HL-60/S4 treated with phorbol 12-myristate 13-acetate at 8.2 ng/mL for 4 days and 3 days (cell line): ENCODE measurements around the gene ASIC4.

Source experiments
- in situ Hi-C: fragments of 300-500 bp; cut with MboI; formaldehyde crosslinking; loops from 2 replicates; pipeline ENCODE4 v1.15.0; 2022; ENCODE audit warnings: low sequenced_read_pairs

Gene ASIC4

DNA sequence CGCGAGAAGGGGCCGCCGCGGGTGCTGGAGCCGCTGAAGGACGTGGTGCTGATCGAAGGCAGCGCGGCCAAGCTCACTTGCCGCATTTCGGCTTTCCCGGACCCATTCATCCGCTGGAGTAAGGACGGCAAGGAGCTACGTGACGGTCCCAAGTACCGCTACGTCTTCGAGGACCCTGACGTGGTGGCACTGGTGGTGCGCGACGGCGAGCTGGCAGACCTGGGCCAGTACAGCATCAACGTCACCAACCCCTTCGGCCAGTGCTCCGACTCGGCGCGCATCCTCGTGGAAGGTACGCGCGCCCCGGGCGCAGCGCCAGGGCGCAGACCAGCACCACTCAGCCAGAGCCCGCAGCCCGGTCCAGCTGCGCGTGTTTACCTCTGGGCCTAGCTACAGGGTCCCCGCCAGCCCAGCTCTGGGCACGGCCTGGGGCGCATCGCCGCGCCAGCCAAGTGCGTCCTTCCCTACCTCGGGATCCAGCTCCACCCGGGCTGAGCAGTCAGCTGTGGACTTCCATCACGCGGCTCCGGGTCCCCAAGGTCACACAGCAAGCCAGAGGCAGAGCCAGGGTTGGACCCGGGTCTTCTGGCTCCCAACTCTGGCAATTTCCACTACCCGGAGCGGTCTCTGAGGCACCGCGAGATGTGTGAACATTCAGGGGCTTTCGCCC is 17.3 kb upstream of the ASIC4 start:
- in situ Hi-C loops: no loop called here

DNA sequence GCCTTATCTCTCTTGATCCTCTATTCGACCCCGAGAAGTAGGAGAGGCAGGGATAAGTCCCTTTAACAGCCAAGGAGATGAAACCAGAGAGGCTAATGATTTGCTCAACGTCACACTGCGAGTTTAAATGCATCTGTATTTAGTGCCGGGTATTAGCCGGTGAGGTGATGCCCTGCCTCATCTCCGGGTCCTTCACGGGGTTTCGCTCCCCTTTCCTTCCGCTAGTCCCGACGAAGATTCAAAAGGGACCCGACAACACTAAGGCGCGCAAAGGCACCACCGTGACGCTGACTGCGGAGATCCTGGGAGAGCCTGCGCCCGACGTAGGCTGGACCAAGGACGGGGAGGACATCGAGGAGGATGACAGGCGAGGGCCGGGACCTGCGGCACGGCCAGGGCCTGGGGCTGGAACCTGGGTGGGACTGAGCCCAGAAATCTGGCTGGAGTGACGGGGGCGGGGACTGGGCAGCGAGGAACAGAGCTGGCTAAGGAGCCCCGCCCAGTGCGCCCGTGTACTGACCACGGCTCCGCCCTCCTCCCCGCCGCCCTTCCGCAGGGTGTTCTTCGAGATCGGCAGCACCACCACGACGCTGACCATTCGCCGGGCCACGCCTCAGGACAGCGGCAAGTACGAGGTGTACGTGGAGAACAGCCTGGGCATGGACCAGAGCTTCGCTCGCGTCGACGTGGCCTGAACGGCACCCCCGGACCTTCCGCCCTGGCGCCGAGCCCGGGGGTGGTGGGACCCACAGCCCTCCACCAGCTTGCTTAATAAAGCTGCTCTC is 16.6 kb upstream of the ASIC4 start:
- in situ Hi-C loops: no loop called here

DNA sequence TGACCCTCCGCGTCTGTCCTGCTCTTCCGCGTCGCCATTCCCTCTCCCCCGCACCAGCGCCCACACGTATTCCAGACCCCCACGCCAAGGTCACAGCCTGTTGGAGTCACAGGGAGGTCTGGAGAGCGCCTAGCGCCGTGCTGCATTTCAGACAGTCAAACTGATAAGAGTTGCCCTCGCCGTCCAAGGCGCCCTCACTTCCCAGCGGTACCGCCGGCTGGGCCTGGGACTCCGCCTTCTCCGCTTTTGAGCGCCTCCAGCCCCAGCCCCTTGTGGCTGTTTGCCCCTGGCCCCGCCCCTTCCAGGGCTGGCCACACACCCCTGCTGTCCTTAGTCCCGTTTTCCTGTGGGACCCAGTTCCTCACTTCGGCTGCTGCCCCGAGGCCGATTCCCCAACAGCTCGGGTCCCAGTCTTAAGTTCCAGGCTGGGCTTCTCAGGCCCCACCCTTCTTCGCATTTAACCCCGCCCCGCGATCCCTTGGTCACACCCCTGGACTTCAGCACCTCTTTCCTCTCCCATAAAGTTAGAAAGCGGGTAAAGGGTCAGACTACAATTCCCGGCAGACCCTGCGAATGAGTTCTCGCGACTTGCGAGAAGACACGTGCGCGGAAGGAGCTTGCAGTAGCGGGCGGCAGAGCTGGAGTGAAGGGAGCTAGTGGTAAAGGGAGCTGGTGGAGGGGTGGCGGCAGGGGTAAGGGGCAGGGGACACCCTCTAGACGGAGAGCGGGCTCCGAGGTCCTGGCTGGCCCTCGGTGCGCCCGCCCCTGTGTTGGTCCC is 15.8 kb upstream of the ASIC4 start, which contains the start of gene GMPPA:
Gene GMPPA (plus strand): TSS at position 612 of the 778 bp plus-strand sequence. CDS start 1,085 bp downstream, outside the sequence.
- in situ Hi-C loops: no loop called here

DNA sequence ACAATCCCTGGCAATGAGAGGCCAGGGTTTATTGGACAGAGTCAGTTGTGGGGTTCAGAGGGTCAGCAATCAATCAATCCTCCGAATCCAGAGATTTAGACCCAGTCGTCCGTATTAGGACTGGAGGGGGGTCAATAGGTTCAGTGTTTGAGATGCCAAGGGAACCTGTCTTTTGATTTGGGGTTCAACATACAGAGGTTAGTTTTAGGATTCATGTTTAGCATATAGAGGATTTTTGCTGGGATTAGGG is 15.3 kb upstream of the ASIC4 start:
- in situ Hi-C loops: no loop called here

DNA sequence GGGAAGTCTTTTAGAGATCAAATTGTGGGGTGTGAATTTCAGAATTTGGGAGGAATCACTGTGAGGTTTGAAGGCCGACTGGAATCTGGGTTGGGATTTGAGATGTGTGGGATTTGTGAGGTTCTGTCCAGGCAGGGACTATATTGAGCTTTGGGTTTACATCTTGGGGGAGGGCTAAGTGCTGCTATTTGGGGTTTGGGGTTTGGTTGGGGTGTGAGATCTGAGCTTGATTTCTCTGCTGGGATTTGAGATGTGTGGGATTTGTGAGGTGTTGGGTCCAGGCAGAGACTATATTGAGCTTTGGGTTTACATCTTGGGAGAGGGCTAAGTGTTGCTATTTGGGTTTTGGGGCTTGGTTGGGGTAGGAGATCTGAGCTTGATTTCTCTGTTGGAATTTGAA is 14.7 kb upstream of the ASIC4 start:
- in situ Hi-C loops: no loop called here

DNA sequence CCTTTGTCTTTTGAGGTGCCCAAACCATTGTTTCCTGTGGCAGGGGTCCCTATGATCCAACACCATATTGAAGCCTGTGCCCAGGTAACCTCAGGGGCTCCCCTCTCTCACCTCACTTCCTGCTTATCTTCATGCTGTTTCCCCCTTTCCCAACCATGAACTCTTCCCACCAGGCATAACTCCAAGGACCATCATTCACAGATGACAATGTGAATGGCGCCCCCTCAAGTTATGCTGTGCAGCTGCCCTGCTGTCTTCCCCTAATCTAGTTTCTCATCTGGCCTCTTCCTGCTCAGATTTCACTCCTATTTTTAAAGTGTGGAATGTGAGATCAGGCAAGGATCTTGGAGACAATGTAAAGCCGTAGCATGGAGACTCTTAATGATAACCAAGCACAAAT is 14.1 kb upstream of the ASIC4 start:
- in situ Hi-C loops: no loop called here

DNA sequence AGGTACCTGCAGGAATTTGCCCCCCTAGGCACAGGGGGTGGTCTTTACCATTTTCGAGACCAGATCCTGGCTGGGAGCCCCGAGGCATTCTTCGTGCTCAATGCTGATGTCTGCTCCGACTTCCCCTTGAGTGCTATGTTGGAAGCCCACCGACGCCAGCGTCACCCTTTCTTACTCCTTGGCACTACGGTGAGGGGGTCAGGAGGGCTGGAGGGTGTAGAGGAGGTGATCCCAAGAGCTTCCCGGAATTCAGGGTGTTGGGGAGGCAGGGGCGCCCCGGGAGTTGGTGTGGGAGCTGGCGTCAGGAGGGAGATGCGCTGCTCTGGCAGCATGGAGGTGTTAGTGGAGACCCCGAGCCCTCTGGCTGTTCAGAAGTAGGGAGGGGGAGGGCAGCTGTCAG is 12.4 kb upstream of the ASIC4 start:
- in situ Hi-C loops: no loop called here

DNA sequence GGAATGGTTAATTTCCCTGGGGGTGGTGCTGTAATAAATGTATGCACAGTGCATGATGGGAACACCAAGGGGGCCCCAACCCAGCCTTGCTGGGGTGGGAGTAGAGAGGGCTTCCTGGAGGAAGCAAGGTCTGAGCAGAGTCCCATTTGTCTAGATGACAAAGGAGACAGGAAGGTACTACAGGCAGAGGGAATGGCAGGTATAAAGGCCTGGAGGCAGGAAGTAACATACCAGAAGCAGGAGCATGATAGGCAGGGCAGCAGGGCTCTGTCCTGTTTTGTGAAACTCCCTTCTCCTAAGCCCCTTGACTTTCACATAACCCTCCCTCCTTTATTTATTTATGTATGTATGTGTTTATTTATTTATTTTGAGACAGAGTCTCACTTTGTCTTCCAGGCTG is 11.7 kb upstream of the ASIC4 start:
- in situ Hi-C loops: no loop called here

DNA sequence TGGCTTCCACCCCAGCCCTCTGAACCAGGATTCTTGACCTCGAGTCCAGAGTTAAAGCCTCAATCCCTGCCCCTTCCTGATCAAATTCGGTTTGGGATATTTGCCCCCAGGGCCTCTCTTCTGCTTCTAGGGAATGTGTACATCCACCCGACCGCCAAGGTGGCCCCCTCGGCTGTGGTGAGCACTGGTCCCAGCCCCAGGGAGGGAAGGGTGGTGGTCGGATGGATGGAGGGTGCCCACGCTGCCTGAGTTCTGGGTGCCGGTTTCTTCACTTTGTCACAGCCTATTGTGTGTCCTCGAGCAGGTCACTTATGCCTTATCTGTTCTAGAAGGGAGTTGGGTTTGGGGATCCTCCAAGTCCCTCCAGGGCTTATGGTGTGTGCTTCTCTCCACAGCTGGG is 8.7 kb upstream of the ASIC4 start:
- in situ Hi-C loops: no loop called here

DNA sequence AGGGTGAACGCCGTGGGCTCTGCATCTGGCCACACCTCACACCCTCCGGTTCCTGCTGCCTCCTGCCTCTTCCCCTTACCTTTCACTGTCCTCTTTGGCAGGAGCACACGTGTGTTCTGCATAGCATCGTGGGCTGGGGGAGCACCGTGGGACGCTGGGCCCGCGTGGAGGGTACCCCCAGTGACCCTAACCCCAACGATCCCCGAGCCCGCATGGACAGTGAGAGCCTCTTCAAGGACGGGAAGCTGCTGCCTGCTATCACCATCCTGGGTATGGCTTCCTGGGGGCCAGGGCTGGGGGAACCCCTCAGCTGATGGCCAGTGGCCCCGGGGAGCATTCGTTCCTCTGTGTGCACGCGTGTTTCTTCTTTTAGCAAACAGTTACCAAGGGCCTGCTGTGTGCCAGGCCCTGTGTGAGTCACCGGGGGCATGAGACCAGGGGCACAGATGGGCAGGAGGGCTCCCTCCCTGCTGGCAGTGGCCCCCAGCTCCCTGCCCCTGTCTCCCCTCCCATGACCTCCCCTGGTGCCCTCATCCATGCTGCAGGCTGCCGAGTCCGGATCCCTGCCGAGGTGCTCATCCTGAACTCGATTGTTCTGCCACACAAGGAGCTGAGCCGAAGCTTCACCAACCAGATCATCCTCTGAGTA is 8.0 kb upstream of the ASIC4 start:
- in situ Hi-C loops: no loop called here

DNA sequence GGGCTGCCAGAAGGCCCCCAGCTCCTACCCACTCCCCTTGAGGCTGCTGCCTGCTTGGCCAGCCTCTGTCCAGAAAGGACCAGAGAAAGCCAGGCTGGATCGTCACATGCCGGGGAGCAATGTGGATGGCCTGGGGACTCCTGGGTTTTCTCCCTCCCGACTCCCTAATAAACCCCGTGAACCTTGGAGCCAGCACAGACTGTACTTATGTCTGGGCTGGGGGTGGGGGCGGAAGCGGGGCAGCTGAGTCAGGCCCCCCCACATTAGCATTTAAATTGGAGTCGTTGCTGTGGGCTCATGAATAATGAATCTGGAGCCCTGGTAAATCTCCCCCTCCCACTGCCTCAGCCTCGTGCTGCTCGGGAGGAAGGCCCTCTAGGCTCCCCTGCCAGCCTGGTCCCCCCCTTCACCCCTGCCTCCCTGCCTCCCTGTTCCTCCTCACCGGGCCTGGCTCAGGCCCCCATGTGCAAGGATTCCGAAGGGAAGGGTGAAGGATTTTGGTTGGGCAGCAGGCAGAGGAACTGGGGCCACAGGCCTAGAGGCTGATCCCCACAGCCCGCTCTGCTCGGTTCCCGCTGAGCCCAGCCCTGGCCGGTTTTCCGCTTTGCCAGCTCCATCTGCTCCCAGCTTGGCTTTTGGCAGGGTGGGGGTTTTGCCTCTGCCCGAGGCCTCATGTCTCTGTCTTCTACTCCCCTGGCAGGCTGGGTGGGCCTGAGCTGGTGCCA is 7.3 kb upstream of the ASIC4 start:
- in situ Hi-C loops: no loop called here

DNA sequence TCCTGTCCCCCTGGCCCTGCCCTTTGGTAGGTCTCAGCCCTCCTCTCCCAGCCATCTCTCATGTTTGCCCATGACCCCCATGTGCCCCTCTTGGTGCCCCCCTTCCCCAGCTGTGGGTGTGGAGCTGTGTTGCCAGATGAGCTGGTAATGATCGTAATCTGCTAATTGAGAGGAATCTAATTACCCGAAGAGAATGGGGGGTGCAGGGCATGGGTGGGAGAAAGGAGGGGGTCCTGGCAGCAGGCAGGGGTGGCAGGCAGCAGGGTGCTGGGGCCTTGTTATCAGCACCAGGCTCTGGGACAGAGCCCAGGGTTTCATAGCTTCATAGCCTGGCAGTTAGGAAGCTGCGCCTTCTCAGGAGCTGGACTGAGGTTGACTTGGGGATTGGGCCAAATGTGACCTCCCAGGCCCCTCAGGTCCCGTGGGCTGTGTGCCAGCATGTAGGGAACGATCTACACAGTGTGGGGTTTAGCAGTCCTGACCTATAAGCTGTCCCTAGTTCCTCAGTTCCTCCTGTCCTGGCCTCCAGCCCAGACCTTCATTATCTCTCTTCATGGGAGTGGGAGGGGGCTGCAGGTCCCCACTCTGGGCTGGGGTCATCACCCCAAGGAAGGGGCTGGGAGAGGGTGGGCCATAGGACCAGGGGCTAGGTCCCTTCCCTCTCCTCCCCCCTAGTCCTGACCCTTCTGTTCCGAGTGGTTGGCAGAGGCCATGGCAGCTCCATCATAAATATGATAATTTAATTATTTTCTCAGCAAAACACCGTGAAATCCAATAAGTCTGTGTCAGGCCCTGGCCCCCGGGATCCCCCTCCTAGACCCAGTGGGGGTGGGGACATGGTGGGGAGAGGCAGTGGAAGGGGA is 6.5 kb upstream of the ASIC4 start:
- in situ Hi-C loops: no loop called here

DNA sequence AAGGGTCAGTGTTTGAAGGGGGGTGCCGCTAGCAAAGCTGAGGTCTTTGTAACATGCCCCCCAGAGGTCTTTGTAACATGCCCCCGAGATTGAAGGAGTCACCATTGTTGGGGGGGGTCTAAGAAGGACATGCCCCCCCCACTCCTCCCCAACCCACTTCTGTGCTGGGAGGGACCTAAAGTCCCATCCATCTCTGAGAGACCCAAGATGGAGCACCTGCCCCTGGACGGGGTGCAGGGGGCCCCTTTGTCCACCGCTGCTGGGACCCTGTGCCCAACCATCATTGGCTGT is 5.9 kb upstream of the ASIC4 start:
- in situ Hi-C loops: no loop called here

DNA sequence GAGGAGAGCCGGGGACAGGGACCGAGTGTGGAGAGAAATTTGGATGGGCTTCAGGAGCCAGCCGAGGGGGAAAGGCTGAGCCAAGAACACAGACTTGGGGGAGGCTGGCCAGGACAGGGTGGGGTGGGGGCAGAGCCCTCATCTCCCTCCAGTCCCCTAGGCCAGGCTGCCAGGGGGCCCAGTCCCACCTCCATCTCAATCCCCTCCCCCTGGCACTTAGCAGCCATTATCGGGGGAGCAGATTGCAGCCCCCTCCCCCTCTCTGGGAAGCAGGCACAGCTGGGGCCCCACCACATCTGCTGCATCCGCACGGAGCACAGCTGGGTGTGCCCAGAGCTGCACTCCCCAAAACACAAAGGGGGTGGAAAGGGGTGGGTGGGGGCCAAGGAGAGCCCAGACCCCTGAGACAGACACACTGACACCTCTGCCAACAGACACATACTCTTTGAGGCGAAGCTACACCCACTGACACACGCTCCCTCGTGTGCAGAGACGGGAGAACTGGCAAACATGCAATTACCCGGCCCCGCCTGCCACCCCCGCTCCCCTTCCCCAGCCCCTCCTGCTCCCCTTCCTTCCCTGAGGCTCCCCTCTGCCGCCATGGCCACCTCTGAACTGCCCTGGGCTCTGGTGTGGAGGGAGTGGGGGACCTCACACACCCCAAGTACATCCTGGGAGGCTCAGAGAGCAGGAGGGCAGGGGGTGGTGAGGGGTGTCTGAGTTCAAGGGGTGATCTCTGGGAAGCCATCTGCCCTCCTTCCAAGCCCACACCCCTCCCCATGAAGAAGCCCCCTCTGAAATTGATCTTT is 5.1 kb upstream of the ASIC4 start:
- in situ Hi-C loops: no loop called here

DNA sequence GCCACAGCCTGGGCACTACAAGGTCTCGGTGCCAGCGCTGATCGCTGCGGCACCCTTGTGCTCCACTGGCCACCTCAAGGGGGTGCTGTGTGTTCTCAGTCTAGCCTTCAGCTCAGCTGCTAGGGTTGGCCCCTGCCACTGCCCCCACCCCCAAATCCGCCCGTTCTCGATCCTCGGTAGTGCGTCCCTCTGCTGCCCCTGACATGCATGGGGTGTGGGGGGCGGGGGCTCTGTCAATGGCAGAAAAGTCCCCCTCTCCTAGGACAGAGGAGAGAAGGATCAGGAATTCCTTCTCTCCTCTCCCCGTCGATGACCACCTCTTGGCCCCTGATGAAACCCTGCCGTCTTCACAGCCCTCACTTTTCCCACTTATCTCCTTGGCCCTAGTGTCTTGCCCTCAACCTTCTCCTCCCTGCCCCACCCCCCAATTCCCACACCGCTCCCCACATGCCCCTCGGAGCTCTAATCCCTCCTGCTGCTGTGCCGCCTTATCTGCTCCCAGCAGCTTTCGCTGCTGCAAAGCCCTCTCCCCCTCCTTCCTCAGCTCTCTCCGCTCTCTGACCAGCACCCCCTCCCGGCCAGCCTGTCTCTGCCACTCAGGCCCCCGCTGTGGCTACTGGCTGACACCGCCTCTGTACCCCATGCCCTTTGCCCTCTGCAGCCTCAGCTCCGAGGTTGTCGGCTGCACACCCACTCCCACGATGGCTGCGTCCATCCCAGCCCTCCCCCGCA is 4.3 kb upstream of the ASIC4 start:
- in situ Hi-C loops: no loop called here

DNA sequence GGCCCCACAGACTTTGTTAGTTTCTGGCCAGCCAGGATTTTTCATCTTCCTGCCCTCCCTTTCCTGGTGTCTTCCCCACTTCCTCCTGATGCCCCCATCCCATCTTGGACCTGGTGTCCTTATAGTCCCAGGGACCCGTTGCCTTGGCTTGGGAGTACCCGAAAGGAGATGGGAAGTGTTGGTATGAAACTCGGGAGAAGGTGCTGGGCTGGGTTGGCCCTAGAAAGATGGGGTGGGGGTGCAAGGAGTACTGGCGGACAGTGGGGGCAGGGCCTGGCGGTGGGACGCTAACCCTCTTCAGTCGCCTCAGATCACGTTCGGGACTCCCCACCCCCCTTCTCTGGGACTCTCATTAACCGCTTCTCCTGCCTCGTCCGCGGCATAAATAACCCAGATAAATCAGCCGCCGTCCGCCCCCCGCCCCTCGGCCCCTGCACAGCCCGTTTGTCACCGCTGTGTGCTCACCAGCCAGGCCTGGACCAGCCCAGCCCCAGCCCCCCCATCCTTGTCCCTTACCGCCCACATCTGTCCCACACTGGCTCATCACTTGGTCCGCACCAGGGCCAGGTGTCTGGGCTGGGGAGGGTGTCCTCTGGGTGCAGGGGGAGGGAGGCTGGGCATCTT is 3.7 kb upstream of the ASIC4 start:
- in situ Hi-C loops: no loop called here

DNA sequence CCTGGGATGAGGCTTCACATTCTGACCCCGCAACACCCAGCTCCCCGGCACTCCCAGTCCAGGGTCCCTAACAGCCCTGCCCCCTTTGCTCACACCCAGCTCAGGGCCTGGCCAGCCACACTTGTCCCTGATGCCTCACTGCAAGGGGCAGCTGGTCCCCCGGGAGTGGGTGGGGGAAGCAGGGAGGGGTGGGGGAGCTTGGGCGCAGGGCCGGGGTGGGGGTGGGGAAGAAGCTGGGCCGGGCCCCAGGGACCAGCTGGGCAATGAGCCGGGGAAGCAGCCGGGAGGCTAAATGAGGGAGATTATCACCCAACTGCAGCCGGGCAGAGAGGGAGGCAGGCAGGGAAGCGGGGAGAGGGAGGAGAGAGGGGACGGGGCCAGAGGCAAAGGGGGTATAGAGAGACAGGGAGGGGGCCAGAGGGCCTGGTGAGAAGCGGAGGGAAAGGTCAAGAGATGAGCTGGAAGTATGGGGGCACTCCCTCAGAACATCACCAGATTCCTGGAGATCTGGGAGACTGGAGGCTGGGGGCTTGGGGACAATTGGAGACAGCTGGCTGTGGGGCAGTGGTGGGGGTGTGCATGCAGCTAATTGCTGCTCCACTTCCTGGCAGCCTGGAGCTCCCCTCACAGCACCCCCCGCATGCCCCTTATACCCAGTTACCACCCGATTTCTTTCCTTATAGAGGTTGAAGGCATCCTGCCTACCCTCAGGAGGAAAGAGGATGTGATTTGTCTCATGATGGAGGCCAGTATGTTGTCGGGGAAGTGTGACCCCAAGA is 2.5 kb upstream of the ASIC4 start:
- in situ Hi-C loops: no loop called here
